Measurements from ENCODE around the gene TCTA. TPM values are rescaled to one million over a fixed set of nuclear protein-coding genes. Genes with fewer than 3 reads are reported as not detected.
A peak's percentile ranks its signal among the peaks of the same experiment; 100 is the strongest.

TCTA gene
- polyA plus RNA-seq, 1 of the 3 experiments (the other 2 are of a cell fraction): 42.1 TPM

GRCh38 chr3:49428752-49429080 is 16.5 kb downstream of the TCTA start:
- no peaks in the 10 kb centered on the region for H3K9me3 ChIP-seq
- POLR2A ChIA-PET: interaction anchor here (0.5 to 1.5 kb wide), 6 partner anchors 12 to 178 kb away, joined by 5 to 10 read pairs (median 6); partner anchors contain the start of genes GPX1, RHOA, TCTA and USP4
- 12% methylated on average over 9 of the region's 9 CpGs for WGBS (ENCODE audit: low lambda C conversion rate)
- H3K79me2 ChIP-seq (ENCODE audit: insufficient read depth): peaks cover 12% of the 10 kb centered on the region; the same call in 1 of the 2 replicates
- peak overlapping the region; percentile 88 for H3K4me2 ChIP-seq
- H3K4me3 ChIP-seq (ENCODE audit: low read depth in 2 of 2, low read length in 1 of 2): peak overlapping the region; percentile 59 to 88
- peak overlapping the region; percentile 89 for H3K9ac ChIP-seq
- no peaks in the 10 kb centered on the region for H4K20me1 ChIP-seq (ENCODE audit: insufficient read depth)
- peaks cover 0 to 18% of the 10 kb centered on the region in 2 experiments for H3K36me3 ChIP-seq (replicated peaks in 1 of 2; ENCODE audit: control insufficient read depth in 1 of 2, insufficient read depth in 2 of 2, low read length in 1 of 2)
- peaks cover 3% of the 10 kb centered on the region for H3F3A ChIP-seq (replicated peaks; ENCODE audit: insufficient read depth)
- peaks cover 0 to 5% of the 10 kb centered on the region in 2 experiments; a peak in 1 of 4 replicates for H3K4me1 ChIP-seq (ENCODE audit: control insufficient read depth in 1 of 2, insufficient read depth in 2 of 2, low read depth in 1 of 2, low read length in 1 of 2)
- DNase-seq: no peak
- TF ChIP-seq RXRA (IDR thresholded peaks at IDR 0.05; ENCODE audit: borderline replicate concordance, low read depth) (no peak), TCF12 (IDR thresholded peaks at IDR 0.05) (no peak), RAD21 (IDR thresholded peaks at IDR 0.05; ENCODE audit: low read length) (peak; percentile 37), CTCF (IDR thresholded peaks at IDR 0.05) (0 out of 2 replicates have a peak, but pooled peaks have one; percentile 15)
- H3K27ac ChIP-seq (ENCODE audit: low read depth in 2 of 2, low read length in 1 of 2): peak overlapping the region; percentile 68 to 92
- no peaks in the 10 kb centered on the region for H3K27me3 ChIP-seq (ENCODE audit: insufficient read depth)
- CTCF ChIA-PET: interaction anchor here (0.5 to 2.2 kb wide), 6 partner anchors 11 to 334 kb away, joined by 3 to 6 read pairs (median 4); partner anchors contain the start of gene QRICH1
- H3K9me2 ChIP-seq: no peaks in the 10 kb centered on the region
- H2AFZ ChIP-seq (ENCODE audit: low read depth): peak overlapping the region; percentile 94

DNA sequence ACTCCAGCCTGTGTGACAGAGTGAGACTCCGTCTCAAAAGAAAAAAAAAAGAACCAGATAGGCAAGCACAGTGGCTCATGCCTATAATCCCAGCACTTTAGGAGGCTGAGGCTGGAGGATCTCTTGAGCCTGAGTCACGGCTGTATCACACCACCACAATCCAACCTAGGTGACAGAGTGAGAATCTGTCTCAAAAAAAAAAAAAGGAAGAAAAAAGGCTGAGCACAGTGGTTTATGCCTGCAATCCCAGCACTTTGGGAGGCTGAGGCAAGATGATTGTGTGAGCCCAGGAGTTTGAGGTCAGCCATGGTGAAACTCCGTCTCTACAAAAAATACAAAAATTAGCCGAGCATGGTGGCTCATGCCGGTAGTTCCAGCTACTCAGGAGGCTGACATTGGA is 22.5 kb downstream of the TCTA start:
- TF ChIP-seq, protein P1, sequence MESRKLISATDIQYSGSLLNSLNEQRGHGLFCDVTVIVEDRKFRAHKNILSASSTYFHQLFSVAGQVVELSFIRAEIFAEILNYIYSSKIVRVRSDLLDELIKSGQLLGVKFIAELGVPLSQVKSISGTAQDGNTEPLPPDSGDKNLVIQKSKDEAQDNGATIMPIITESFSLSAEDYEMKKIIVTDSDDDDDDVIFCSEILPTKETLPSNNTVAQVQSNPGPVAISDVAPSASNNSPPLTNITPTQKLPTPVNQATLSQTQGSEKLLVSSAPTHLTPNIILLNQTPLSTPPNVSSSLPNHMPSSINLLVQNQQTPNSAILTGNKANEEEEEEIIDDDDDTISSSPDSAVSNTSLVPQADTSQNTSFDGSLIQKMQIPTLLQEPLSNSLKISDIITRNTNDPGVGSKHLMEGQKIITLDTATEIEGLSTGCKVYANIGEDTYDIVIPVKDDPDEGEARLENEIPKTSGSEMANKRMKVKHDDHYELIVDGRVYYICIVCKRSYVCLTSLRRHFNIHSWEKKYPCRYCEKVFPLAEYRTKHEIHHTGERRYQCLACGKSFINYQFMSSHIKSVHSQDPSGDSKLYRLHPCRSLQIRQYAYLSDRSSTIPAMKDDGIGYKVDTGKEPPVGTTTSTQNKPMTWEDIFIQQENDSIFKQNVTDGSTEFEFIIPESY (IDR thresholded peaks at IDR 0.05; ENCODE audit: borderline replicate concordance, low read depth): no peak
- no peak for TF ChIP-seq FOXJ3 (CRISPR knock-in tag; IDR thresholded peaks at IDR 0.05)
- no peak for TF ChIP-seq EP300 (IDR thresholded peaks at IDR 0.05; ENCODE audit: borderline replicate concordance in 1 of 2, low read depth in 1 of 2, low read length in 1 of 2)
- no peak for TF ChIP-seq TAF1 (IDR thresholded peaks at IDR 0.05; ENCODE audit: borderline replicate concordance, low read depth, low read length)
- TF ChIP-seq EZH2phosphoT487 (IDR thresholded peaks at IDR 0.05; ENCODE audit: borderline replicate concordance, low read depth): no peak
- TF ChIP-seq SIN3A (IDR thresholded peaks at IDR 0.05; ENCODE audit: borderline replicate concordance, low read depth, low read length): no peak
- TF ChIP-seq TCF12 (IDR thresholded peaks at IDR 0.05): no peak
- H3F3A ChIP-seq (replicated peaks; ENCODE audit: insufficient read depth): no peaks in the 10 kb centered on the region
- no peaks in the 10 kb centered on the region for H3K27me3 ChIP-seq (ENCODE audit: insufficient read depth)
- no peak for DNase-seq
- ChIA-PET POLR2A (no interaction called here), CTCF (interaction anchor here (2.5 kb wide), 1 partner anchor 14 kb away, joined by 13 read pairs; no protein-coding TSS in a partner anchor)
- no peak overlapping the region for H2AFZ ChIP-seq (ENCODE audit: low read depth)
- no peaks in the 10 kb centered on the region for H3K79me2 ChIP-seq (ENCODE audit: insufficient read depth)
- H3K4me1 ChIP-seq (ENCODE audit: control insufficient read depth in 1 of 2, insufficient read depth in 2 of 2, low read depth in 1 of 2, low read length in 1 of 2): peaks cover 0 to 2% of the 10 kb centered on the region in 2 experiments; a peak in 1 of 4 replicates
- H3K27ac ChIP-seq (ENCODE audit: low read depth in 2 of 2, low read length in 1 of 2): no peak overlapping the region
- no peaks in the 10 kb centered on the region for H4K20me1 ChIP-seq (ENCODE audit: insufficient read depth)
- H3K9me2 ChIP-seq: no peaks in the 10 kb centered on the region
- H3K4me3 ChIP-seq (ENCODE audit: low read depth in 2 of 2, low read length in 1 of 2): no peak overlapping the region
- H3K9me3 ChIP-seq: no peaks in the 10 kb centered on the region
- no peaks in the 10 kb centered on the region for H3K36me3 ChIP-seq (replicated peaks in 1 of 2; ENCODE audit: control insufficient read depth in 1 of 2, insufficient read depth in 2 of 2, low read length in 1 of 2)
- H3K4me2 ChIP-seq: no peak overlapping the region
- no peak overlapping the region for H3K9ac ChIP-seq
- WGBS (ENCODE audit: low lambda C conversion rate): 81% methylated on average over 4 of the region's 5 CpGs

Measured in SK-N-SH (cell line).